ENCODE data around the gene WHRN.

The WHRN gene

DNA sequence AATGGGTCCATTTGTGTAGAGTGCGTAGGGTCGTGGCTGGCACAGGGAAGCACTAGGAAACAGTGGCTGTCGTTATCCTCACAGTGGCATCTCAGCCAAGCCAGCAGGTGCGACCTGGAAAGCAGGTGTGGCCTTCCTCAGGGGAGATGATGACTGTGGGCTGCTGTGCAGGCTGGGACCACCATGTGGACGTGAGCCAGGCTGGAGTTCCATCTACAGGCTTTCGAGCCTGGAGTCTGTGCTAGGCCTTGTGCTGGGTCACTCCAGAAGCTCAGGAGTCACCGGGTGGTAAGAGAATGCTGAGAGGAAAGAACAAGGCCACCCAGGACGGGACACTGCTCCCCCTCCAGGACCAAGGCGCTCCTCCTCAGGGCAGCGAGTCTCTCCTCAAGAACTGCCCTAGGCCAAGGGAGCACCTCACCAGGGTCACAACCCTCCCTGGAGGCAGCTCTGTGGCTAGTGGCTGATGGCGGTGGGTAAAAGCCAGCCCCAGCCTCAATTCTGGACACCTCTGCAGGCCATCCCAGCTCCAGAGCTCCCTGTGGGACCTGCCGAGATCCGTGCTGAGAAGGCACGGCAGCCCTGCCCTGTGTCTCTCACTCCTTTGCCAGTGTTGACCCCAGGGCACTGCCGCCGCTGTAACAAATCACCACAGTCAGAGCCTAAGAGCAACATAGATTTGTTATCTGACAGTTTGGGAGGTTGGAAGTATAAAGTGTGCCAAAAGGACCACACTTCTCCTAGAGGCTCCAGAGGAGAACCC, 36.0 kb downstream of the WHRN start:
- in situ Hi-C loops (cut with MboI; ENCODE audit: low pct_unique_long_range_greater_than_20kb, low sequenced_read_pairs, unreplicated experiment), result no loop called here
- TF ChIP-seq, protein P1, sequence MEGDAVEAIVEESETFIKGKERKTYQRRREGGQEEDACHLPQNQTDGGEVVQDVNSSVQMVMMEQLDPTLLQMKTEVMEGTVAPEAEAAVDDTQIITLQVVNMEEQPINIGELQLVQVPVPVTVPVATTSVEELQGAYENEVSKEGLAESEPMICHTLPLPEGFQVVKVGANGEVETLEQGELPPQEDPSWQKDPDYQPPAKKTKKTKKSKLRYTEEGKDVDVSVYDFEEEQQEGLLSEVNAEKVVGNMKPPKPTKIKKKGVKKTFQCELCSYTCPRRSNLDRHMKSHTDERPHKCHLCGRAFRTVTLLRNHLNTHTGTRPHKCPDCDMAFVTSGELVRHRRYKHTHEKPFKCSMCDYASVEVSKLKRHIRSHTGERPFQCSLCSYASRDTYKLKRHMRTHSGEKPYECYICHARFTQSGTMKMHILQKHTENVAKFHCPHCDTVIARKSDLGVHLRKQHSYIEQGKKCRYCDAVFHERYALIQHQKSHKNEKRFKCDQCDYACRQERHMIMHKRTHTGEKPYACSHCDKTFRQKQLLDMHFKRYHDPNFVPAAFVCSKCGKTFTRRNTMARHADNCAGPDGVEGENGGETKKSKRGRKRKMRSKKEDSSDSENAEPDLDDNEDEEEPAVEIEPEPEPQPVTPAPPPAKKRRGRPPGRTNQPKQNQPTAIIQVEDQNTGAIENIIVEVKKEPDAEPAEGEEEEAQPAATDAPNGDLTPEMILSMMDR (IDR thresholded peaks at IDR 0.05; ENCODE audit: extremely low read depth, insufficient read depth, missing control alignments), result no peak
- DNase-seq (ENCODE audit: low spot score), result no peak

DNA sequence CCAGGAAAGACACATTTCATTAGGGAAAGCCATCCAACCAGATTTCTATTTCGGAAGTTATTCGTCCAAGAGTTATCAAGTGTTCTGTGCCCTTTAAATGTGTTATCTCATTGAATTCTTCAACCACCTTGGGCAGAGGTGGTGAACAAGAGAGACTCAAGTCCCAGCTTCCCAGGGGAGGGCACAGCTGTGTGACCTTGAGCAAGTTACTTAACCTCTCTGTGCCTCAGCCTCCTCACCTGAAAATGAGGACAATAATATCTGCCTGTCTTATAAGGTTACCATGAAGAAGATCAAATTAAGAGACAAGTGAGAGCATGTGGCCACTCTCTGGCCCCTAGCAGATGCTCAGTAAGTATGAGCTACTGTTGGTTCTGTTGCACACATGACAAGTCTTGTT, 37.4 kb downstream of the WHRN start:
- in situ Hi-C loops (cut with MboI; ENCODE audit: low pct_unique_long_range_greater_than_20kb, low sequenced_read_pairs, unreplicated experiment), result no loop called here
- no peak for DNase-seq (ENCODE audit: low spot score)
- TF ChIP-seq, protein P1 (IDR thresholded peaks at IDR 0.05; ENCODE audit: extremely low read depth, insufficient read depth, missing control alignments), result no peak

DNA sequence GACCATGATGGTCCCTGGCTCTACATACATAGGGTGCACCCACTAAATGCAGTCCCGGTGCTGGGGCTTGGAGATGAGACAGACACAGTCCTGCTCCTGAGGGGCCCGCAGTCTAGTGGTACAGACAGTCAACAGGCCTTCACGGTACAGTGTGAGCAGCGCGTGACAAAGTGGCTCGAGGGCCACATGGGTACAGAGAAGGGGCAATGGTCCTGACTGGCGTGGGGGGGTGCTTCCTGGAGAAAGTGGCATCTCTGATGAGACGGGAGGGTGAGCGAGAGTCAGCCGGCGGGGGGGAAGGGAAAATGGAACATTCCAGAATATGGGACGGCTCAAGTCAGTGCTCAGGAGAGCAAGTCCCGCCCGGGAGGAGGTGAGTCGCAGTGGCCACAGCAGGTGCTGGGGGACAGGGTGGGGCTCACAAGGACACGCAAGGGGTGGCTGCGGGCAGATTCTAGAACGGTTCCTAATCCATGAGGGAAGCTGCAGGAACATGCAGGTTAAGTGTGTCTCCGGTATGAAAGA, 38.0 kb downstream of the WHRN start:
- in situ Hi-C loops (cut with MboI; ENCODE audit: low pct_unique_long_range_greater_than_20kb, low sequenced_read_pairs, unreplicated experiment), result no loop called here
- no peak for DNase-seq (ENCODE audit: low spot score)
- TF ChIP-seq, protein P1 (IDR thresholded peaks at IDR 0.05; ENCODE audit: extremely low read depth, insufficient read depth, missing control alignments), result no peak

DNA sequence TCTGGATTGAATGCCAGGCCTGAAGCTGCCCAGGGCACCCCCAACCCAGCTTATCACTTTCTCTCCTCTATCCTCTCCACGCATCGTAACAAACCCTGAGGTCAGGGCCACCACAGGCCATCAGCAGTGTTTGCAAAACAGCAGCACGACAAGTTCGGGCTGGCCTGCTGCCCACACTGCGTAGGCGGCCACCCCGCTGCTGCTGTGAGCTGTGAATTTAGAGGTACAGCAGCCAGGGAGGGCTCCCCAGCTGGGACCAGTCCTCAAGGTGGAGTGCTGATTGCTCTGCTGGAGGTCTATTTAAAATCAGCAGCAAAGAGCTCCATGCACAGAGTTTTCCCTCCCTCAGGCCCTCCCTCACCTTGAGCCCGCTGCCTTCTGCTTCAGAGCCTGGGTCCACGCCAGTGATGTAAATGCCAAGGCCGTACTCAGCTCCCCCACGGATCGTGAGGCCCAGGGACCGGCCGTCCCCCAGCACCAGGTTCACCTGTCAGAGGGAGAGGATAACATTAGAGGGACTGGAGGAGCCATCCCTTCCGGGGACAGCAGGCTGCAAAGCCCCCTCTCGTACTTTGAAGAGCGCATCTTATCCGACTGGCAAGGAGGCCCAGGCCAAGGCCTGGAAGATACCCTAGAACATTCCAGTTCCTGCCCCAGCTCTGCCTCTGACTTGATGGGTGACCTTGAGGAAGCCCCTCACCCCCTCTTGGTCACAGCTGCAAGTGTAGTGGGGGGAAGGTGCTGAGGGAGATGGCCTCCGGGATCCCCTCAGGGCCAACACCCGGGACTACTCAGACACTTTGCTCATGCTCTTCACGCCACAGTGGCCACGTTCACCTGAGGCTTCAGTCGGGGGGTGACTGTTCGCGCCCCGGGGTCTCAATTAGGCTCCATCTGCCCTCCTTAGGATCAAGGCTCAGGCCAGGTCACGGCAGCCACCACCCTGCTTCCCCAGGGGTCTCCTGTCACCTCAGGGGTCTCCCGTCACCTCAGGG, 39.1 kb downstream of the WHRN start:
- DNase-seq (ENCODE audit: low spot score), result no peak
- TF ChIP-seq, protein P1 (IDR thresholded peaks at IDR 0.05; ENCODE audit: extremely low read depth, insufficient read depth, missing control alignments), result no peak
- in situ Hi-C loops (cut with MboI; ENCODE audit: low pct_unique_long_range_greater_than_20kb, low sequenced_read_pairs, unreplicated experiment), result no loop called here

DNA sequence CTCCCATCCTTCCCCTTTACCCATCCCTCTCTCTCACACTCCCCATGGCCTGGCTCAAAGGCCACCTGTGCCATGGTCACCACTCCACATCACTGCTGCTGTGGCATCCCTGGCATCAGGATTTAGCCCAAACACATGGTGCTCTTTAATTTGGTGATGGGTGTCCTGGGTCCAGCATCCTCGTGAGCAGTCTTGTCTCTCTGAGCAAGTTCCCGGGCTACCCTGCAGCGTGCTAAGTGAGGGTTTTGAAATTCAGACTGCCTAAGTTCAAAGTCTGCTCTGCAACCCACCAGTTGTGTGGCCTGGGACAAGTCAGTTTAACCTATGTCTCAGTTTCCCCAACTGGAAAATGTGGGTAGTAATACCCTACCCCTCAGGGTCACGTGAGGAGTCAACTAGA, 39.9 kb downstream of the WHRN start:
- in situ Hi-C loops (cut with MboI; ENCODE audit: low pct_unique_long_range_greater_than_20kb, low sequenced_read_pairs, unreplicated experiment), result no loop called here
- DNase-seq (ENCODE audit: low spot score), result no peak
- TF ChIP-seq, protein P1 (IDR thresholded peaks at IDR 0.05; ENCODE audit: extremely low read depth, insufficient read depth, missing control alignments), result no peak

DNA sequence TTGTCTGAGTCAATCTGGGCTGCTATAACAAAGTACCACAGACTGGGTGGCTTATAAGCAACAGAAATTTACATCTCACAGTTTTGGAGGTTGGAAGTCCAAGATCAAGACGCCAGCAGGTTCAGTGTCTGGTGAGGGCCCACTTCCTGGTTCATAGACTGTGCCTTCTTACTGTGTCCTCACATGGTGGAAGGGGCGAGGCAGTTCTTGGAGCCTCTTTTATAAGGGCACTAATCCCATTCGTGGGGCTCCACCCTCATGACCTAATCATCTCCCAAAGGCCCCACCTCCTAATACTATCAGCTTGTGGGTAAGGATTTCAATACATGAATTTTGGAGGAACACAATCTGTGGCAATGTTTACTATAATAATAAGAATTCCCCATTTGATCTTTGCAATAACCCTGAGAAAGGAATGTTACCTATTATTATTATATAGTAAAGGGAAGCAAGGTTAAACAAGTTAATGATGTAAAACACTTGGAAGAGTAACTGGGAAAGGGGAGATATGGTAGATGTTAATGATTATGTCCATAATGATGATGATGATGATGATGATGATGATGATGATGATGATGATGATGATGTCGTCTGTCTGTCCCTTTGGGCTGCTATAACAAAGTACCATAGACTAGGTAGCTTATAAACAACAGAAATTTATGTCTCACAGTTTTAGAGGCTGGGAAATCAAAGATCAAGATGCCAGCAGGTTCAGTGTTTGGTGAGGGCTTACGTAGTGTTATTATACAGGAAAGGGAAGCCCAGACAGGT, 40.8 kb downstream of the WHRN start:
- no peak for DNase-seq (ENCODE audit: low spot score)
- in situ Hi-C loops (cut with MboI; ENCODE audit: low pct_unique_long_range_greater_than_20kb, low sequenced_read_pairs, unreplicated experiment), result no loop called here
- TF ChIP-seq, protein P1 (IDR thresholded peaks at IDR 0.05; ENCODE audit: extremely low read depth, insufficient read depth, missing control alignments), result no peak
